A549 (cell line): ENCODE measurements around the gene HIVEP1.

Experiments
- CEBPB ChIP-seq, 2 experiments: fragments of >200 bp in 1 of 2; sonication (Bioruptor Twin) in 1 of 2; formaldehyde crosslinking in 1 of 2; IDR thresholded peaks; 2 replicates each; pipeline ENCODE4 v1.6.1; 2012 to 2016
- CTCF ChIP-seq: fragments of >200 bp; sonication (Bioruptor Twin); formaldehyde crosslinking; IDR thresholded peaks from 3 replicates; pipeline ENCODE4 v1.5.1; 2016
- EHF ChIP-seq: fragments of 250-450 bp; sonication (Bioruptor Pico); IDR thresholded peaks from 2 replicates; pipeline ENCODE4 v1.5.0; 2020; ENCODE audit warnings: mild to moderate bottlenecking
- ESRRA ChIP-seq: fragments of 150-350 bp; IDR thresholded peaks from 2 replicates; pipeline ENCODE4 v1.6.1; 2014; ENCODE audit warnings: mild to moderate bottlenecking, low read length, borderline replicate concordance
- JUNB ChIP-seq: fragments of >200 bp; sonication (Bioruptor Twin); formaldehyde crosslinking; IDR thresholded peaks from 2 replicates; pipeline ENCODE4 v1.6.1; 2016
- MAX ChIP-seq: IDR thresholded peaks from 2 replicates; pipeline ENCODE4 v1.6.1; 2012
- MAZ ChIP-seq: fragments of 150-350 bp; IDR thresholded peaks from 2 replicates; pipeline ENCODE4 v1.6.1; 2014; ENCODE audit warnings: antibody characterized with exemption, low read depth, low read length, borderline replicate concordance
- POLR2AphosphoS2 ChIP-seq: conservative IDR thresholded peaks from 2 replicates; pipeline ENCODE4 v1.6.1; 2012; ENCODE audit warnings: low read length, improper control_type of control experiment, inconsistent platforms
- RCOR1 ChIP-seq: fragments of 150-350 bp; IDR thresholded peaks from 2 replicates; pipeline ENCODE4 v1.6.1; 2014; ENCODE audit warnings: antibody characterized with exemption, low read length, low read depth
- REST ChIP-seq: fragments of 200-600 bp; sonication (generic); IDR thresholded peaks from 2 replicates; pipeline ENCODE4 v1.6.1; 2016; ENCODE audit warnings: antibody characterized with exemption, mild to moderate bottlenecking, moderate library complexity
- SMC3 ChIP-seq: fragments of >200 bp; sonication (Bioruptor Twin); formaldehyde crosslinking; IDR thresholded peaks from 3 replicates; pipeline ENCODE4 v1.6.1; 2018; ENCODE audit warnings: inconsistent platforms
- USF2 ChIP-seq: fragments of 450-650 bp; IDR thresholded peaks from 2 replicates; pipeline ENCODE4 v1.6.1; 2014; ENCODE audit warnings: antibody characterized with exemption

- TF ChIP-seq REST (no peak), CTCF (no peak), RCOR1 (no peak), POLR2AphosphoS2 (no peak), MAZ (no peak), JUNB (no peak), USF2 (no peak), SMC3 (no peak), CEBPB (IDR thresholded peaks at IDR 0.05) (no peak), EHF (CRISPR knock-in tag) (no peak), MAX (no peak), ESRRA (no peak)
Measured at GRCh38 chr6:11983306-11983705, 28.8 kb upstream of the HIVEP1 start.
